ENCODE measurements around the gene NAGPA.

GRCh38 chr16:5028950-5029475 is 4.7 kb downstream of the NAGPA start:
- TF ChIP-seq MAX (IDR thresholded peaks at IDR 0.05; ENCODE audit: low read depth, low read length): no peak
- no peak for TF ChIP-seq CTCF (IDR thresholded peaks at IDR 0.05; ENCODE audit: low read depth, low read length)

All from NB4 (cell line).